HepG2 (cell line): ENCODE results near the gene E2F1. TPM values are rescaled to one million over a fixed set of nuclear protein-coding genes. Genes with fewer than 3 reads are reported as not detected.

Source experiments
- ATF4 ChIP-seq, 2 experiments: fragments of 450-650 bp in 1 of 2; sonication (generic) in 1 of 2; formaldehyde crosslinking; IDR thresholded peaks; 2 replicates each; pipeline versions ENCODE4 v1.5.0 to v1.8.0; 2020 to 2022; ENCODE audit warnings: mild to moderate bottlenecking in 1 of 2, missing genetic modification reagents in 1 of 2
- ATM ChIP-seq: fragments of 450-650 bp; IDR thresholded peaks from 2 replicates; pipeline ENCODE4 v1.7.1; 2017; ENCODE audit warnings: mild to moderate bottlenecking, borderline replicate concordance
- CAMTA2 ChIP-seq: sonication (generic); formaldehyde crosslinking; IDR thresholded peaks from 2 replicates; pipeline ENCODE4 v1.4.0; 2020; ENCODE audit warnings: mild to moderate bottlenecking, missing genetic modification reagents, borderline replicate concordance
- CENPX ChIP-seq: sonication (generic); formaldehyde crosslinking; IDR thresholded peaks from 2 replicates; pipeline ENCODE4 v1.9.0; 2021; ENCODE audit warnings: mild to moderate bottlenecking, missing genetic modification reagents, moderate library complexity
- CSRNP2 ChIP-seq: sonication (generic); formaldehyde crosslinking; conservative IDR thresholded peaks from 2 replicates; pipeline ENCODE4 v1.8.0; 2022; ENCODE audit warnings: low read depth, missing genetic modification reagents
- FOXC1 ChIP-seq: sonication (generic); formaldehyde crosslinking; IDR thresholded peaks from 2 replicates; pipeline ENCODE4 v1.8.0; 2022; ENCODE audit warnings: mild to moderate bottlenecking, missing genetic modification reagents, borderline replicate concordance
- HOXA3 ChIP-seq: sonication (generic); formaldehyde crosslinking; IDR thresholded peaks from 2 replicates; pipeline ENCODE4 v1.5.0; 2020; ENCODE audit warnings: missing genetic modification reagents
- IRF2 ChIP-seq: IDR thresholded peaks from 2 replicates; pipeline ENCODE4 v1.6.1; 2018; ENCODE audit warnings: missing genetic modification reagents, missing compliant biosample characterization
- KAT2B ChIP-seq: fragments of 150-350 bp; IDR thresholded peaks from 2 replicates; pipeline ENCODE4 v1.6.1; 2014; ENCODE audit warnings: low read depth, low read length, borderline replicate concordance
- KDM2A ChIP-seq: sonication (generic); formaldehyde crosslinking; IDR thresholded peaks from 2 replicates; pipeline ENCODE4 v1.4.0; 2020; ENCODE audit warnings: low read depth, missing genetic modification reagents, borderline replicate concordance
- KLF12 ChIP-seq: sonication (generic); formaldehyde crosslinking; IDR thresholded peaks from 2 replicates; pipeline ENCODE4 v1.4.0; 2020; ENCODE audit warnings: missing genetic modification reagents, borderline replicate concordance
- MED13 ChIP-seq: sonication (generic); formaldehyde crosslinking; IDR thresholded peaks from 2 replicates; pipeline ENCODE4 v1.5.0; 2020; ENCODE audit warnings: missing genetic modification reagents
- MYNN ChIP-seq: sonication (generic); formaldehyde crosslinking; IDR thresholded peaks from 2 replicates; pipeline ENCODE4 v1.4.0; 2020; ENCODE audit warnings: mild to moderate bottlenecking, low read depth, missing genetic modification reagents
- RAD51 ChIP-seq: fragments of 450-650 bp; IDR thresholded peaks from 2 replicates; pipeline ENCODE4 v1.6.1; 2016; ENCODE audit warnings: borderline replicate concordance
- REL ChIP-seq: sonication (generic); formaldehyde crosslinking; conservative IDR thresholded peaks from 2 replicates; pipeline ENCODE4 v1.8.0; 2022; ENCODE audit warnings: mild to moderate bottlenecking, missing genetic modification reagents, moderate library complexity
- ZBTB2 ChIP-seq: sonication (generic); formaldehyde crosslinking; IDR thresholded peaks from 2 replicates; pipeline ENCODE4 v1.8.0; 2022; ENCODE audit warnings: low read depth, missing genetic modification reagents
- ZBTB21 ChIP-seq: sonication (generic); formaldehyde crosslinking; IDR thresholded peaks from 2 replicates; pipeline ENCODE4 v1.4.0; 2020; ENCODE audit warnings: missing genetic modification reagents
- ZNF296 ChIP-seq: sonication (generic); formaldehyde crosslinking; conservative IDR thresholded peaks from 2 replicates; pipeline ENCODE4 v1.5.0; 2020; ENCODE audit warnings: mild to moderate bottlenecking, missing genetic modification reagents
- ZNF430 ChIP-seq: sonication (generic); formaldehyde crosslinking; IDR thresholded peaks from 2 replicates; pipeline ENCODE4 v1.9.0; 2021; ENCODE audit warnings: mild to moderate bottlenecking, missing genetic modification reagents
- ZNF567 ChIP-seq: sonication (generic); formaldehyde crosslinking; IDR thresholded peaks from 2 replicates; pipeline ENCODE4 v1.8.1; 2023; ENCODE audit warnings: mild to moderate bottlenecking, missing genetic modification reagents, borderline replicate concordance
- ZNF577 ChIP-seq: sonication (generic); formaldehyde crosslinking; IDR thresholded peaks from 2 replicates; pipeline ENCODE4 v1.4.0; 2020; ENCODE audit warnings: mild to moderate bottlenecking, low read depth, missing genetic modification reagents, borderline replicate concordance
- ZNF607 ChIP-seq: sonication (generic); formaldehyde crosslinking; IDR thresholded peaks from 2 replicates; pipeline ENCODE4 v1.5.1; 2020; ENCODE audit warnings: missing genetic modification reagents, mild to moderate bottlenecking, borderline replicate concordance
- ZNF674 ChIP-seq: sonication (generic); formaldehyde crosslinking; IDR thresholded peaks from 2 replicates; pipeline ENCODE4 v1.5.0; 2020; ENCODE audit warnings: low read depth, mild to moderate bottlenecking, missing genetic modification reagents
- ZNF740 ChIP-seq: sonication (generic); formaldehyde crosslinking; IDR thresholded peaks from 2 replicates; pipeline ENCODE4 v1.4.0; 2020; ENCODE audit warnings: missing genetic modification reagents
- ZNF841 ChIP-seq: sonication (generic); formaldehyde crosslinking; IDR thresholded peaks from 2 replicates; pipeline ENCODE4 v1.8.1; 2023; ENCODE audit warnings: missing genetic modification reagents, borderline replicate concordance
- polyA plus RNA-seq, 8 experiments: library from polyadenylated mRNA; depleted of rRNA in 3 of 8; stranded (reverse) in 7 of 8; unstranded in 1 of 8; fragments of >200 nt; fragmentation: Illumina TruSeq in 4 of 8; extraction: Trizol in 4 of 8; gene quantifications; 2 replicates each; pipeline versions ENCODE4 v1.2.1 to v1.2.3, GENCODE V29; 2011 to 2016; ENCODE audit warnings: low read depth in 4 of 8, missing spikeins in 1 of 8, mixed read lengths in 1 of 8; ENCODE audit not compliant: insufficient read depth in 1 of 8
- total RNA-seq, 5 experiments: library from RNA; depleted of rRNA; stranded (reverse); fragments of >200 nt; fragmentation: Illumina TruSeq; extraction: Trizol; gene quantifications; 2 replicates each; pipeline ENCODE4 v1.2.3, GENCODE V29; 2016; ENCODE audit warnings: low read depth in 1 of 5

Gene E2F1
- total and polyA plus RNA-seq, 2 of the 13 experiments (the other 11 are each of a cell fraction or from before 2014, with no cell fraction given), result 25.5 to 39.4 TPM

- TF ChIP-seq ZNF740 (peak; percentile 65; the same call in 1 of the 2 replicates), ZBTB2 (peak; percentile 84), IRF2 (CRISPR knock-in tag) (peak; percentile 53; the same call in 1 of the 2 replicates), CAMTA2 (CRISPR knock-in tag) (peak; percentile 84; the same call in 1 of the 2 replicates), MED13 (CRISPR knock-in tag) (peak; percentile 31; the same call in 1 of the 2 replicates), ZNF841 (CRISPR knock-in tag) (no peak), ZNF577 (CRISPR knock-in tag) (no peak), CENPX (CRISPR knock-in tag) (no peak; the same call in 1 of the 2 replicates), ZNF430 (CRISPR knock-in tag) (peak; percentile 94), MYNN (CRISPR knock-in tag) (peak; percentile 57; the same call in 1 of the 2 replicates), FOXC1 (CRISPR knock-in tag) (peak; percentile 69), CSRNP2 (CRISPR knock-in tag) (no peak), RAD51 (no peak), ZNF567 (CRISPR knock-in tag) (peak; percentile 90; the same call in 1 of the 2 replicates), KLF12 (CRISPR knock-in tag) (no peak; the same call in none of the 2 replicates), HOXA3 (CRISPR knock-in tag) (peak; percentile 87; the same call in 1 of the 2 replicates), KAT2B (no peak), ZNF674 (CRISPR knock-in tag) (no peak; the same call in none of the 2 replicates), ATF4 (CRISPR knock-in tag; IDR thresholded peaks at IDR 0.05) (peak in 1 of 2 experiments; percentile 70; a peak in 1 of 4 replicates), REL (CRISPR knock-in tag) (peak; percentile 91), ZBTB21 (CRISPR knock-in tag) (0 out of 2 replicates have a peak, but pooled peaks have one; percentile 49), ATM (no peak), ZNF296 (CRISPR knock-in tag) (peak; percentile 47; the same call in 1 of the 2 replicates), KDM2A (CRISPR knock-in tag) (peak; percentile 100), ZNF607 (CRISPR knock-in tag) (peak; percentile 41; the same call in 1 of the 2 replicates)
Measured at GRCh38 chr20:33663161-33664084, 22.8 kb downstream of the E2F1 start (continued).
